Lower leg skin (tissue), 3 donors: ENCODE measurements around the gene LMNA.

Experiments
- POLR2A ChIP-seq, 2 donors: fragments of 450-650 bp; IDR thresholded peaks; one replicate each; pipeline ENCODE4 v1.6.1; 2016 to 2017; ENCODE audit warnings: antibody characterized with exemption in 2 of 2, mild to moderate bottlenecking in 1 of 2, moderate library complexity in 1 of 2
- TF ChIP-seq, protein P1 (sequence below), 3 donors: fragments of 450-650 bp; IDR thresholded peaks; one replicate each; pipeline ENCODE4 v1.5.1; 2016; ENCODE audit warnings: antibody characterized with exemption in 3 of 3, mild to moderate bottlenecking in 3 of 3, moderate library complexity in 2 of 3

DNA sequence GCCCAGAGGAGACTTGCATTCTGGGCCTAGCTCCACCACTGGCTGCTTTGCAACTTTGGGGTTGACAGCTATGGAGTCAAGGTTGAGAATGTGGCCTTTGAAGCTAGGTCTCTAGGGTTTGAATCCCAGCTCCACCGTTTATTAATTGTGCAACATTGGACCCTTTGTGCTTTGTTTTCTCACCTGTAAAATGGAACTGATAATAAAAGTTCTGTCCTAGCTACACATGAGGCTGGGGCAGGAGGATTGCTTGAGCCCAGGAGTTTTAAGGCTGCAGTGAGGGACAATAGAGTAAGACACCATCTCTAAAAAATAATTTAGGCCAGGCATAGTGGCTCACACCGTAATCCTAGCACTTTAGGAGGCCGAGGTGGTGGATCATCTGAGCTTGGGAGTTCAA, 15.2 kb upstream of the LMNA start:
- TF ChIP-seq, protein P1, sequence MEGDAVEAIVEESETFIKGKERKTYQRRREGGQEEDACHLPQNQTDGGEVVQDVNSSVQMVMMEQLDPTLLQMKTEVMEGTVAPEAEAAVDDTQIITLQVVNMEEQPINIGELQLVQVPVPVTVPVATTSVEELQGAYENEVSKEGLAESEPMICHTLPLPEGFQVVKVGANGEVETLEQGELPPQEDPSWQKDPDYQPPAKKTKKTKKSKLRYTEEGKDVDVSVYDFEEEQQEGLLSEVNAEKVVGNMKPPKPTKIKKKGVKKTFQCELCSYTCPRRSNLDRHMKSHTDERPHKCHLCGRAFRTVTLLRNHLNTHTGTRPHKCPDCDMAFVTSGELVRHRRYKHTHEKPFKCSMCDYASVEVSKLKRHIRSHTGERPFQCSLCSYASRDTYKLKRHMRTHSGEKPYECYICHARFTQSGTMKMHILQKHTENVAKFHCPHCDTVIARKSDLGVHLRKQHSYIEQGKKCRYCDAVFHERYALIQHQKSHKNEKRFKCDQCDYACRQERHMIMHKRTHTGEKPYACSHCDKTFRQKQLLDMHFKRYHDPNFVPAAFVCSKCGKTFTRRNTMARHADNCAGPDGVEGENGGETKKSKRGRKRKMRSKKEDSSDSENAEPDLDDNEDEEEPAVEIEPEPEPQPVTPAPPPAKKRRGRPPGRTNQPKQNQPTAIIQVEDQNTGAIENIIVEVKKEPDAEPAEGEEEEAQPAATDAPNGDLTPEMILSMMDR (IDR thresholded peaks at IDR 0.05) = no peak
- no peak for TF ChIP-seq POLR2A (IDR thresholded peaks at IDR 0.05)
